Neural progenitor cell (in vitro differentiated cells): ENCODE measurements around the gene POT1. TPM values are rescaled to one million over a fixed set of nuclear protein-coding genes. Genes with fewer than 3 reads are reported as not detected.

Experiments used
- DNase-seq: peaks from one replicate; pipeline ENCODE4 v3.0.0-alpha.2; 2016; ENCODE audit warnings: low spot score
- H2AFZ ChIP-seq: fragments of 200-600 bp; sonication (generic); replicated peaks from 2 replicates; pipeline ENCODE4 v1.6.1; 2016; ENCODE audit warnings: antibody characterized with exemption
- H3F3A ChIP-seq: fragments of 200-600 bp; sonication (generic); 2 replicates; pipeline ENCODE4 v1.6.1; 2016; ENCODE audit warnings: antibody characterized with exemption, low read depth
- H3K27ac ChIP-seq: fragments of 200-600 bp; sonication (generic); 2 replicates; pipeline ENCODE4 v1.5.1; 2016; ENCODE audit warnings: mild to moderate bottlenecking
- H3K27me3 ChIP-seq: fragments of 200-600 bp; sonication (generic); 2 replicates; pipeline ENCODE4 v1.6.1; 2016; ENCODE audit warnings: mild to moderate bottlenecking, moderate library complexity
- H3K36me3 ChIP-seq: fragments of 200-600 bp; sonication (generic); 2 replicates; pipeline ENCODE4 v1.5.1; 2016
- H3K4me1 ChIP-seq: fragments of 200-600 bp; sonication (generic); 2 replicates; pipeline ENCODE4 v1.6.1; 2016; ENCODE audit warnings: mixed run types
- H3K4me2 ChIP-seq: fragments of 200-600 bp; sonication (generic); 2 replicates; pipeline ENCODE4 v1.6.1; 2016
- H3K4me3 ChIP-seq: fragments of 200-600 bp; sonication (generic); 2 replicates; pipeline ENCODE4 v1.5.1; 2016
- H3K79me2 ChIP-seq: fragments of 200-600 bp; sonication (generic); 2 replicates; pipeline ENCODE4 v1.6.1; 2016; ENCODE audit warnings: low read depth
- H3K9ac ChIP-seq: fragments of 200-600 bp; sonication (generic); 2 replicates; pipeline ENCODE4 v1.6.1; 2016
- H3K9me3 ChIP-seq: fragments of 200-600 bp; sonication (generic); 2 replicates; pipeline ENCODE4 v1.5.1; 2016; ENCODE audit warnings: low read depth
- H4K20me1 ChIP-seq: fragments of 200-600 bp; sonication (generic); 2 replicates; pipeline ENCODE4 v1.6.1; 2016; ENCODE audit warnings: low read depth
- H3K27ac Mint-ChIP-seq: 3 replicates; pipeline ENCODE4 v1.8.0; 2021; ENCODE audit warnings: mixed read lengths
- H3K27me3 Mint-ChIP-seq: 2 replicates; pipeline ENCODE4 v1.8.0; 2022; ENCODE audit warnings: low read depth, mild to moderate bottlenecking, inconsistent platforms, moderate library complexity, mixed read lengths; ENCODE audit not compliant: insufficient read depth
- H3K36me3 Mint-ChIP-seq: 3 replicates; pipeline ENCODE4 v1.8.0; 2021; ENCODE audit warnings: mixed read lengths
- H3K4me1 Mint-ChIP-seq: 3 replicates; pipeline ENCODE4 v1.8.0; 2021; ENCODE audit warnings: mixed read lengths
- H3K4me3 Mint-ChIP-seq: 3 replicates; pipeline ENCODE4 v1.8.0; 2021; ENCODE audit warnings: mild to moderate bottlenecking, moderate library complexity, mixed read lengths
- H3K9me3 Mint-ChIP-seq: 3 replicates; pipeline ENCODE4 v1.8.0; 2020; ENCODE audit warnings: mixed read lengths
- CTCF ChIP-seq: fragments of 200-600 bp; sonication (generic); IDR thresholded peaks from 2 replicates; pipeline ENCODE4 v1.5.1; 2017; ENCODE audit warnings: antibody characterized with exemption, mild to moderate bottlenecking
- EZH2 ChIP-seq: fragments of 200-600 bp; sonication (generic); IDR thresholded peaks from 2 replicates; pipeline ENCODE4 v1.6.1; 2017; ENCODE audit warnings: antibody characterized with exemption, mild to moderate bottlenecking, moderate library complexity
- EZH2phosphoT487 ChIP-seq: fragments of 200-600 bp; sonication (generic); IDR thresholded peaks from 2 replicates; pipeline ENCODE4 v1.6.1; 2017; ENCODE audit warnings: antibody characterized with exemption
- total RNA-seq: library from RNA; depleted of rRNA; stranded (reverse); fragments of >200 nt; gene quantifications from 2 replicates; pipeline ENCODE4 v1.2.3, GENCODE V29; 2015; ENCODE audit warnings: low replicate concordance

Gene POT1
- total RNA-seq, 1 donor from 2014 or later: 108 TPM

GRCh38 chr7:124792696-124793095, 136.9 kb downstream of the POT1 start:
- H3F3A ChIP-seq: no peaks in the 10 kb centered on the region
- no peaks in the 10 kb centered on the region for H3K79me2 ChIP-seq
- no peak for DNase-seq
- no peaks in the 10 kb centered on the region for H3K4me1 Mint-ChIP-seq
- no peaks in the 10 kb centered on the region for H3K36me3 Mint-ChIP-seq
- no peaks in the 10 kb centered on the region for H3K36me3 ChIP-seq
- no peak for TF ChIP-seq EZH2phosphoT487
- TF ChIP-seq CTCF: no peak
- H3K27me3 ChIP-seq: no peaks in the 10 kb centered on the region
- H3K9ac ChIP-seq: no peak overlapping the region
- no peak overlapping the region for H3K27ac Mint-ChIP-seq
- H3K9me3 ChIP-seq: no peaks in the 10 kb centered on the region
- H3K27me3 Mint-ChIP-seq: peaks cover 2% of the 10 kb centered on the region
- H3K4me1 ChIP-seq: no peaks in the 10 kb centered on the region
- H3K4me2 ChIP-seq: no peak overlapping the region
- H3K9me3 Mint-ChIP-seq: peaks cover 3% of the 10 kb centered on the region
- H3K27ac ChIP-seq: no peak overlapping the region
- no peaks in the 10 kb centered on the region for H4K20me1 ChIP-seq
- no peak overlapping the region for H3K4me3 Mint-ChIP-seq
- H3K4me3 ChIP-seq: no peak overlapping the region
- no peak overlapping the region for H2AFZ ChIP-seq

DNA sequence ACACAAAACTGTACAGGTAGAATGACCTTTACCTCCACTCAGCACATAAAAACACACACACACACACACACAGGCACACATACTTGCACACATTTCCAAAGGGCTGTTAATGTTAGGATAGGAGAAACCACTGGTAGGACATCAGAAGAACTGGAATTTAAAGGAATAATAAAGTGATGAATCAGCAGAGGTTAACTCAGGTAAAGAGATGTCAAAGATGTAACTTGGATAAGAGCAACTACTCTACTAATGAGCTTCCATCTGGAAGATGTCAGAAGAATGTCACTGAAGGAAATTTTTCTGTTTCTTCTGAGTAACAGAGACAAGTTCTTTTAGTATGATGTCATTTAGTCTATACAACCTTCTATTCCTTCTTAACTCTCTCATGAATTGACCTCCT, 137.6 kb downstream of the POT1 start:
- Mint-ChIP-seq H3K27ac (no peak overlapping the region), H3K4me1 (no peaks in the 10 kb centered on the region), H3K4me3 (no peak overlapping the region), H3K9me3 (peaks cover 3% of the 10 kb centered on the region), H3K27me3 (peaks cover 2% of the 10 kb centered on the region), H3K36me3 (no peaks in the 10 kb centered on the region)
- no peak overlapping the region for H2AFZ ChIP-seq
- H3K27me3 ChIP-seq: no peaks in the 10 kb centered on the region
- no peaks in the 10 kb centered on the region for H3K36me3 ChIP-seq
- no peak for TF ChIP-seq CTCF
- TF ChIP-seq EZH2phosphoT487: no peak
- TF ChIP-seq EZH2: no peak
- H3K9me3 ChIP-seq: no peaks in the 10 kb centered on the region
- H4K20me1 ChIP-seq: no peaks in the 10 kb centered on the region
- no peak overlapping the region for H3K27ac ChIP-seq
- H3K4me3 ChIP-seq: no peak overlapping the region
- H3K4me2 ChIP-seq: no peak overlapping the region
- H3K79me2 ChIP-seq: no peaks in the 10 kb centered on the region
- no peaks in the 10 kb centered on the region for H3F3A ChIP-seq
- no peaks in the 10 kb centered on the region for H3K4me1 ChIP-seq
- no peak overlapping the region for H3K9ac ChIP-seq
- no peak for DNase-seq

DNA sequence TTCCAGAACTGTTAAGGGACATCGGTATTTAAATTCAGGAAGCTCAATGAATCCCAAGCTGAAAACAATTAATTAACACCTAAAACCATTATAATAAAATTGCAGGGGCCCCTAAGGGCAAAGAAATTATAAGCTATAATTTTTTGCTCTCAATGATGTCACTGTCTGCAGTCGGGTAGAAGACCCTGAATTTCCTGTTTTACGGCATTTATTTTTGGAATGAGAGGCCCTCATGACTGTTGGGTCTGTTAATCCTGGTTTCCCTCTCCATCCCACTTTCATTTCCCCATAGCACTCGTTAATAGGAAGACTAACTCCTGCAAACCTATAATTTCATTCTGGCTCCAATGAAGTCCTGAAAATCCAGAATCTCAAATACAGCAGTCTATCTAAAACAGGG, 138.2 kb downstream of the POT1 start:
- no peak overlapping the region for H3K27ac Mint-ChIP-seq
- H3K27me3 Mint-ChIP-seq: peaks cover 2% of the 10 kb centered on the region
- Histone ChIP-seq H3K27me3 (no peaks in the 10 kb centered on the region), H3K4me1 (no peaks in the 10 kb centered on the region), H3K79me2 (no peaks in the 10 kb centered on the region), H3K4me3 (no peak overlapping the region), H4K20me1 (no peaks in the 10 kb centered on the region), H3K27ac (no peak overlapping the region), H3K9ac (no peak overlapping the region), H3K36me3 (no peaks in the 10 kb centered on the region), H3K4me2 (no peak overlapping the region), H2AFZ (no peak overlapping the region), H3K9me3 (no peaks in the 10 kb centered on the region), H3F3A (no peaks in the 10 kb centered on the region)
- TF ChIP-seq EZH2phosphoT487 (no peak), CTCF (no peak), EZH2 (no peak)
- H3K36me3 Mint-ChIP-seq: no peaks in the 10 kb centered on the region
- H3K9me3 Mint-ChIP-seq: peaks cover 2% of the 10 kb centered on the region
- no peak for DNase-seq
- H3K4me1 Mint-ChIP-seq: no peaks in the 10 kb centered on the region
- H3K4me3 Mint-ChIP-seq: no peak overlapping the region

DNA sequence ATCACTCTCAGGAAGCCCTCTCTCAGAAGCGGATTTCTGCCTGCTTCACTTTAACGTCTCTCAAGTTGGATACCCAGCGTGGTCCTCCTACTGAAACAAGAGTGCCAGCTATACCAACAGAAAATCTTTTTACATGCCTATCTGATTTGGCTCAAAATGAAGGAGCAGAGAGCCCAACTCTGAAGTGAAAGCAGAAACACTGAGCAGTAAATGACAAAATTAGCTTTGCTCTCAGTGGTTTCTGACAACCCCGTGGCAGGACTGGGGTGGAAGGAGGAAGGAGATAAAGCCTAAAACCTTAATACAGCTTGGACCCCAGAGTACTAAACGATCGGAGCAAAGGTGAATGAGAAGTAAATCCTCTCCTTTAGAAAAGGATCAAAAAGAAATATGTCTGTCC, 139.0 kb downstream of the POT1 start:
- no peak overlapping the region for H2AFZ ChIP-seq
- no peak overlapping the region for H3K4me2 ChIP-seq
- H3K36me3 Mint-ChIP-seq: no peaks in the 10 kb centered on the region

More for the DNA sequence above, 139.0 kb downstream of the POT1 start:
- H3K27me3 ChIP-seq: no peaks in the 10 kb centered on the region
- Mint-ChIP-seq H3K27ac (no peak overlapping the region), H3K9me3 (no peaks in the 10 kb centered on the region), H3K4me3 (no peak overlapping the region), H3K4me1 (no peaks in the 10 kb centered on the region), H3K27me3 (peaks cover 2% of the 10 kb centered on the region)
- H3F3A ChIP-seq: no peaks in the 10 kb centered on the region
- no peak overlapping the region for H3K9ac ChIP-seq
- no peaks in the 10 kb centered on the region for H3K36me3 ChIP-seq
- TF ChIP-seq EZH2phosphoT487 (no peak), EZH2 (no peak), CTCF (no peak)
- H3K9me3 ChIP-seq: no peaks in the 10 kb centered on the region
- H3K27ac ChIP-seq: no peak overlapping the region
- no peak for DNase-seq
- H3K4me1 ChIP-seq: no peaks in the 10 kb centered on the region
- no peaks in the 10 kb centered on the region for H3K79me2 ChIP-seq
- H4K20me1 ChIP-seq: no peaks in the 10 kb centered on the region
- no peak overlapping the region for H3K4me3 ChIP-seq
